ENCODE data around the gene KRT84. TPM values are rescaled to one million over a fixed set of nuclear protein-coding genes. Genes with fewer than 3 reads are reported as not detected.

The KRT84 gene
- total and polyA plus RNA-seq, 11 donors: not detected

GRCh38 chr12:52377266-52377665 lies 8.2 kb downstream of the KRT84 start:
- Histone ChIP-seq H3K4me1 (no peaks in the 10 kb centered on the region), H3K36me3 (no peaks in the 10 kb centered on the region), H3K27me3 (peaks cover 0 to 20% (median 0%) of the 10 kb centered on the region in 9 donors), H3K9me3 (peaks cover 0 to 8% (median 0%) of the 10 kb centered on the region in 12 donors), H3K4me3 (no peak overlapping the region), H3K27ac (no peak overlapping the region)
- TF ChIP-seq POLR2A (IDR thresholded peaks at IDR 0.05): no peak
- TF ChIP-seq, protein P1, sequence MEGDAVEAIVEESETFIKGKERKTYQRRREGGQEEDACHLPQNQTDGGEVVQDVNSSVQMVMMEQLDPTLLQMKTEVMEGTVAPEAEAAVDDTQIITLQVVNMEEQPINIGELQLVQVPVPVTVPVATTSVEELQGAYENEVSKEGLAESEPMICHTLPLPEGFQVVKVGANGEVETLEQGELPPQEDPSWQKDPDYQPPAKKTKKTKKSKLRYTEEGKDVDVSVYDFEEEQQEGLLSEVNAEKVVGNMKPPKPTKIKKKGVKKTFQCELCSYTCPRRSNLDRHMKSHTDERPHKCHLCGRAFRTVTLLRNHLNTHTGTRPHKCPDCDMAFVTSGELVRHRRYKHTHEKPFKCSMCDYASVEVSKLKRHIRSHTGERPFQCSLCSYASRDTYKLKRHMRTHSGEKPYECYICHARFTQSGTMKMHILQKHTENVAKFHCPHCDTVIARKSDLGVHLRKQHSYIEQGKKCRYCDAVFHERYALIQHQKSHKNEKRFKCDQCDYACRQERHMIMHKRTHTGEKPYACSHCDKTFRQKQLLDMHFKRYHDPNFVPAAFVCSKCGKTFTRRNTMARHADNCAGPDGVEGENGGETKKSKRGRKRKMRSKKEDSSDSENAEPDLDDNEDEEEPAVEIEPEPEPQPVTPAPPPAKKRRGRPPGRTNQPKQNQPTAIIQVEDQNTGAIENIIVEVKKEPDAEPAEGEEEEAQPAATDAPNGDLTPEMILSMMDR (IDR thresholded peaks at IDR 0.05): no peak
- 86 to 93% (median 88%) methylated on average over 8 of the region's 8 CpGs for WGBS, 4 donors
- ATAC-seq (no peak), DNase-seq (no peak)
- intact Hi-C loops (cut with DNase I): loop anchor here in 8 of 10 donors (5.0 to 10.0 kb wide), 6 partner anchors 130 to 598 kb away; partner anchors contain the start of gene KRT74 (in 2 of the 8)

DNA sequence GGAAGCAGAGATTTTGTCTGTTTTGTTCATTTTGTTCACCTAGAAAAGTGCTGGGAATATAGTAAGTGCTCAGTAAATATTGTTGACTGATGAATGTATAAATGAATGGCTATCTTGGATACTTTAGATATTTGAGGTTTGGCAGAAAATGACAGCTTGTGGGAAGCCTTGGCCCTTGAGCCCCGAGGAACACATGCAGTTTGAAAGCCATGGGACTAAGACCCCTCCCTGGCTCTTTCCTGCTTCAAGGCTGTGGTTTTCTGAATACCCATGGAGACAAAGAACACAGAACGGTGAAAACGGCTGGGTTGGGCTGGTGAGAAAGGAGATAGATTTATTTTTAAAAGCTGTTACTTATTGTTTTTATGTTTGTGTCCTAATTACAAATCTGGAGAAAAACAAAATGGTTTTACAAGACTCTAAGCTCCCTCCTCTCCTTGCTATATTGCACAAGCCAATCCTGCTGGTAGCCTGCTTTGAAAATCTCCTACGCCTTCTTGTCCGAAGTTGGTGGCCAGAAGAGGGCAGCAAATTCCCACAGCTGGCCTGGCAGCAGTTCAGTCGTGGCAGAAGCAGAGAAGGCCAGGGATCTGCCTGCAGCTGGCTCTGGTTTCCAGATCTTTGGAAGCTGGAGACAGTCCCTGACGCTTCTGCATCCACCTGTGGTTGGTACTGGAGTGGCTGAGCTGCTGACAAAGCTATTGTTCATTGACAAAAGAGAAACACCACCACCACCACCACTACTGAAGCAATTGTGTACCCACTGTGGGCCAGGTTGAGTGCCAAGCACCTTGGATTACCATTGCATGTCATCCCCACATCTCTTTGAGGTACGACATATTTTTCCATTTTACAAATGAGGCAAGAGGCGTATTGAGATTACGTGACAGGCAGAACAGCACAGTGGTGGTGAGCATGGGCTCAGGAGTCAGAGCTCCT lies 13.0 kb downstream of the KRT84 start:
- DNase-seq (peak; percentile 70 to 84 (median 79)), ATAC-seq (peak; percentile 66 to 90 (median 82))
- Histone ChIP-seq H3K9me3 (peaks cover 0 to 8% (median 0%) of the 10 kb centered on the region in 12 donors), H3K27ac (no peak overlapping the region), H3K36me3 (no peaks in the 10 kb centered on the region), H3K4me1 (peaks cover 0 to 10% (median 0%) of the 10 kb centered on the region in 12 donors), H3K4me3 (no peak overlapping the region), H3K27me3 (peaks cover 0 to 12% (median 0%) of the 10 kb centered on the region in 9 donors)
- 40 to 46% (median 41%) methylated on average over 10 of the region's 10 CpGs for WGBS, 4 donors
- intact Hi-C loops (cut with DNase I): loop anchor here (1.0 to 10.0 kb wide), 16 partner anchors 134 to 610 kb away; partner anchors contain the start of gene KRT74 (in 2 of the 10)
- TF ChIP-seq, protein P1 (IDR thresholded peaks at IDR 0.05): peak; percentile 60 to 84 (median 74)
- no peak for TF ChIP-seq POLR2A (IDR thresholded peaks at IDR 0.05)

DNA sequence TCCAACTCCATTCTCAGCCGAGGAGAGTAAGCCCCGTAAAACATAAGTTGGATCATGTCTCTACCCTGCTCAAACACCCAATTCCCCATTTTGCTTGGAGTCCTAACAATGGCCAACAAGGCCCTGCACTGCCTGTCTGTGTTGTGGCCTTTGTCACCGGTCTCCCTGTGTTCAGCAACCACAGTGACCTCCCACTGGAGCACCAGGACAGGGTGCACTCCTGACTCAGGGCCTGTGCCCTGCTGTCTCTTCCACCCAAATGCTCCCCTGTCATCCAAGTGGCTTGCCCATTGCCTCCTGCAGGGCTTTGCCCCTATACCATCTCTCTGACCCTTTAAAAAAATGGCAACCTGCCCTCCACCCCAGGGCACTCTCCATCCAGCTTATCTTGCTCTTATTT lies 13.7 kb downstream of the KRT84 start:
- H3K4me3 ChIP-seq: no peak overlapping the region

More for the DNA sequence above, 13.7 kb downstream of the KRT84 start:
- 74 to 83% (median 78%) methylated on average over 3 of the region's 3 CpGs for WGBS, 4 donors
- Histone ChIP-seq H3K9me3 (peaks cover 0 to 8% (median 0%) of the 10 kb centered on the region in 12 donors), H3K27me3 (peaks cover 0 to 10% (median 0%) of the 10 kb centered on the region in 9 donors), H3K27ac (peak overlapping the region in 3 of 12 donors; percentile 26 to 53 (median 42)), H3K36me3 (no peaks in the 10 kb centered on the region), H3K4me1 (peaks cover 0 to 10% (median 0%) of the 10 kb centered on the region in 12 donors)
- intact Hi-C loops (cut with DNase I): loop anchor here (1.0 to 10.0 kb wide), 15 partner anchors 135 to 611 kb away; partner anchors contain the start of gene KRT74 (in 2 of the 10)
- ATAC-seq (no peak), DNase-seq (no peak)
- TF ChIP-seq, protein P1 (IDR thresholded peaks at IDR 0.05): no peak
- TF ChIP-seq POLR2A (IDR thresholded peaks at IDR 0.05): no peak
